Measurements from ENCODE around the gene KCNIP4. TPM values are rescaled to one million over a fixed set of nuclear protein-coding genes. Genes with fewer than 3 reads are reported as not detected.

Gene KCNIP4
- total RNA-seq, 1 donor: not detected

DNA sequence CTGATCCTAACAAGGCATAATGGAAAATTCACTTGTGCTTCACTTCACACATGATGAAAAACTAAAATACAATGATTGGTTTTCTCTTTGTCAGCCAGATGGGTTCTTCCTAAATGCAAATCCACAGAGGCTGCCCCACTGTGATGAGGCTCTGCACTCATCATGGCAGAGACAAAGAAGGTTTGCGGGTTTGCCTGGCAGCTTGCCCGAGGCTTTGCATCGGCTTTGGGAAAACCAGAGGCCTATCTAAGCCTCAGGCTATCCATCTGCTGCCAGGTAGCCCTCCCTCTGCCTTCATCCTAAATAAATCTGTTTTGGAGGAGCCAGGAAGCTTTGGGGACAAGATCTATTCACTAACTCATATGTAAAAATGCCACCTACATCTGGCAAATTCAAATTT, 1004.1 kb downstream of the KCNIP4 start:
- no peaks in the 10 kb centered on the region for H4K20me1 ChIP-seq (ENCODE audit: insufficient read depth, low read length)
- no peak overlapping the region for H2AFZ ChIP-seq (ENCODE audit: low read length)
- DNase-seq (ENCODE audit: insufficient read length, low spot score, missing footprints): no peak

DNA sequence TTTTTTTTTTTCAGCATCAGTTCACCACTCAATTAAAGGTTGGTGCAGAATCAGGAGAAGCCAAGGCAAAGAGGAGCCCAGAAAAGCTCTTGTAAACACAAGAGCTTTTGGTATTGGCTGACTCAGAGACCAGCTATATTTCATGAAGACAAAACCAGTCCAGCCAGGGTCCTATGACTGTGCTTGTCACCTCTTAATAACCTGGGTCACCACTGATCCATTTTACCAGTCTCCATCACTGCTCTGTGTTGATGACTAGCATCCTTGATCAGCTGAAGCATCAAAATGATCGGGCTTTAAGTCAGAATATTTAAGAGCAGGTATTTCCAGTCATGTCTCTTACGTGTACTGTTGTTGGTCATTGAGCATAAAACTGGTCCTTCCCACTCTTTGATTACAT, 1010.4 kb downstream of the KCNIP4 start:
- Histone ChIP-seq H3K4me2 (ENCODE audit: insufficient read depth, low read length) (no peak overlapping the region), H3K4me1 (ENCODE audit: insufficient read depth, low read length) (no peaks in the 10 kb centered on the region), H4K20me1 (ENCODE audit: insufficient read depth, low read length) (no peaks in the 10 kb centered on the region), H2AFZ (ENCODE audit: low read length) (no peak overlapping the region), H3K4me3 (ENCODE audit: insufficient read depth, low read length) (no peak overlapping the region), H3K36me3 (ENCODE audit: insufficient read depth, low read length) (no peaks in the 10 kb centered on the region), H3K27ac (ENCODE audit: low read depth, low read length) (no peak overlapping the region), H3K27me3 (ENCODE audit: insufficient read depth, low read length) (no peaks in the 10 kb centered on the region), H3K79me2 (ENCODE audit: insufficient read depth, low read length) (no peaks in the 10 kb centered on the region), H3K9me3 (ENCODE audit: low read depth, low read length) (no peaks in the 10 kb centered on the region)
- TF ChIP-seq, protein P1, sequence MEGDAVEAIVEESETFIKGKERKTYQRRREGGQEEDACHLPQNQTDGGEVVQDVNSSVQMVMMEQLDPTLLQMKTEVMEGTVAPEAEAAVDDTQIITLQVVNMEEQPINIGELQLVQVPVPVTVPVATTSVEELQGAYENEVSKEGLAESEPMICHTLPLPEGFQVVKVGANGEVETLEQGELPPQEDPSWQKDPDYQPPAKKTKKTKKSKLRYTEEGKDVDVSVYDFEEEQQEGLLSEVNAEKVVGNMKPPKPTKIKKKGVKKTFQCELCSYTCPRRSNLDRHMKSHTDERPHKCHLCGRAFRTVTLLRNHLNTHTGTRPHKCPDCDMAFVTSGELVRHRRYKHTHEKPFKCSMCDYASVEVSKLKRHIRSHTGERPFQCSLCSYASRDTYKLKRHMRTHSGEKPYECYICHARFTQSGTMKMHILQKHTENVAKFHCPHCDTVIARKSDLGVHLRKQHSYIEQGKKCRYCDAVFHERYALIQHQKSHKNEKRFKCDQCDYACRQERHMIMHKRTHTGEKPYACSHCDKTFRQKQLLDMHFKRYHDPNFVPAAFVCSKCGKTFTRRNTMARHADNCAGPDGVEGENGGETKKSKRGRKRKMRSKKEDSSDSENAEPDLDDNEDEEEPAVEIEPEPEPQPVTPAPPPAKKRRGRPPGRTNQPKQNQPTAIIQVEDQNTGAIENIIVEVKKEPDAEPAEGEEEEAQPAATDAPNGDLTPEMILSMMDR (IDR thresholded peaks at IDR 0.05; ENCODE audit: extremely low read depth, low read depth, low read length): no peak
- no peak for DNase-seq (ENCODE audit: insufficient read length, low spot score, missing footprints)

More for the DNA sequence above, 1004.1 kb downstream of the KCNIP4 start:
- TF ChIP-seq, protein P1 (IDR thresholded peaks at IDR 0.05; ENCODE audit: extremely low read depth, low read depth, low read length): no peak
- H3K27ac ChIP-seq (ENCODE audit: low read depth, low read length): no peak overlapping the region
- no peaks in the 10 kb centered on the region for H3K27me3 ChIP-seq (ENCODE audit: insufficient read depth, low read length)
- no peaks in the 10 kb centered on the region for H3K4me1 ChIP-seq (ENCODE audit: insufficient read depth, low read length)
- H3K36me3 ChIP-seq (ENCODE audit: insufficient read depth, low read length): no peaks in the 10 kb centered on the region
- H3K4me3 ChIP-seq (ENCODE audit: insufficient read depth, low read length): no peak overlapping the region
- peaks cover 1% of the 10 kb centered on the region for H3K9me3 ChIP-seq (ENCODE audit: low read depth, low read length)
- no peaks in the 10 kb centered on the region for H3K79me2 ChIP-seq (ENCODE audit: insufficient read depth, low read length)
- no peak overlapping the region for H3K4me2 ChIP-seq (ENCODE audit: insufficient read depth, low read length)

DNA sequence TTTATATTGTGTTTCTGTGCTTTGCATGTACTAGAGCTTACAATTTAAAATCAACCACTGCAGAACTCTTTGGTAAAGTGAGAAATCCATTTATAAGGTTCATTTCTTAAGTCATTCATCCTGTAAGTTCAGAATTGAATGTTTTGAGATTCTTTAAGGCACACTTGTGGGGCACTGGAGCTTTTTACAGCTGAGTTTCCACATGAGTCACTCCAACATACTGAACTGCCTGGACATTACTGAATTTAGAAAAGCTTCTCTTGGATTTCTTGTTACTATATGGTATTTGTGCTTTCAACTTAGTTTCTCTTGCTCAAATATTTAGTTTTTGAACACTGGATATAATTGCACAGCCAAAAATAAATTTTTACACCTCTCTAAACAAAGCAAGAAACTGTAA, 1022.0 kb downstream of the KCNIP4 start:
- Histone ChIP-seq H3K4me2 (ENCODE audit: insufficient read depth, low read length) (no peak overlapping the region), H4K20me1 (ENCODE audit: insufficient read depth, low read length) (no peaks in the 10 kb centered on the region), H3K4me1 (ENCODE audit: insufficient read depth, low read length) (no peaks in the 10 kb centered on the region), H3K36me3 (ENCODE audit: insufficient read depth, low read length) (no peaks in the 10 kb centered on the region), H3K79me2 (ENCODE audit: insufficient read depth, low read length) (no peaks in the 10 kb centered on the region), H3K9me3 (ENCODE audit: low read depth, low read length) (no peaks in the 10 kb centered on the region), H3K4me3 (ENCODE audit: insufficient read depth, low read length) (no peak overlapping the region), H3K27me3 (ENCODE audit: insufficient read depth, low read length) (no peaks in the 10 kb centered on the region), H2AFZ (ENCODE audit: low read length) (no peak overlapping the region), H3K27ac (ENCODE audit: low read depth, low read length) (no peak overlapping the region)
- TF ChIP-seq, protein P1 (IDR thresholded peaks at IDR 0.05; ENCODE audit: extremely low read depth, low read depth, low read length): no peak
- DNase-seq (ENCODE audit: insufficient read length, low spot score, missing footprints): no peak

DNA sequence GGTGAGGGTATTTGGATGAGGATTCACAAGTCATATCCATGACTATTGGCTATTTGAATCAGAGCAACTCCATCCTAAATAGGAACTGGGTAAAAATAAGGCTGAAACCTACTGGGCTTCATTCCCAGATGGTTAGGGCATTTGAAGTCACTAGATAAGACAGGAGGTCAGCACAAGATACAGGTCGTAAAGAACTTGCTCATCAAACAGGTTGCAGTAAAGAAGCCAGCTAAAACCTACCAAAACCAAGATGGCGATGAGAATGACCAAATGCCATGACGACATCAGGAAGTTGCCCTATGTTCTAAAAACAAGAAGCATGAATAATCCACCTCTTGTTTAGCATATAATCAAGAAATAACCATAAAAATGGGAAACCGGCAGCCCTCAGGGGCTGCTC, 1023.4 kb downstream of the KCNIP4 start:
- TF ChIP-seq, protein P1 (IDR thresholded peaks at IDR 0.05; ENCODE audit: extremely low read depth, low read depth, low read length): no peak
- Histone ChIP-seq H3K4me3 (ENCODE audit: insufficient read depth, low read length) (no peak overlapping the region), H2AFZ (ENCODE audit: low read length) (no peak overlapping the region), H3K4me2 (ENCODE audit: insufficient read depth, low read length) (no peak overlapping the region), H3K9me3 (ENCODE audit: low read depth, low read length) (no peaks in the 10 kb centered on the region), H3K27me3 (ENCODE audit: insufficient read depth, low read length) (no peaks in the 10 kb centered on the region), H3K36me3 (ENCODE audit: insufficient read depth, low read length) (no peaks in the 10 kb centered on the region), H3K4me1 (ENCODE audit: insufficient read depth, low read length) (no peaks in the 10 kb centered on the region), H4K20me1 (ENCODE audit: insufficient read depth, low read length) (no peaks in the 10 kb centered on the region), H3K79me2 (ENCODE audit: insufficient read depth, low read length) (no peaks in the 10 kb centered on the region), H3K27ac (ENCODE audit: low read depth, low read length) (no peak overlapping the region)
- no peak for DNase-seq (ENCODE audit: insufficient read length, low spot score, missing footprints)
